ENCODE data around the gene ZMYND10.

GRCh38 chr3:50325113-50325480 lies 20.4 kb downstream of the ZMYND10 start:
- TF ChIP-seq EZH2 (IDR thresholded peaks at IDR 0.05; ENCODE audit: insufficient read depth, poor library complexity, severe bottlenecking) (no peak), EZH2phosphoT487 (IDR thresholded peaks at IDR 0.05; ENCODE audit: insufficient read depth, low read depth) (no peak)
